ENCODE data around the gene RTCA.
A peak's percentile ranks its signal among the peaks of the same experiment; 100 is the strongest.

Gene RTCA

DNA sequence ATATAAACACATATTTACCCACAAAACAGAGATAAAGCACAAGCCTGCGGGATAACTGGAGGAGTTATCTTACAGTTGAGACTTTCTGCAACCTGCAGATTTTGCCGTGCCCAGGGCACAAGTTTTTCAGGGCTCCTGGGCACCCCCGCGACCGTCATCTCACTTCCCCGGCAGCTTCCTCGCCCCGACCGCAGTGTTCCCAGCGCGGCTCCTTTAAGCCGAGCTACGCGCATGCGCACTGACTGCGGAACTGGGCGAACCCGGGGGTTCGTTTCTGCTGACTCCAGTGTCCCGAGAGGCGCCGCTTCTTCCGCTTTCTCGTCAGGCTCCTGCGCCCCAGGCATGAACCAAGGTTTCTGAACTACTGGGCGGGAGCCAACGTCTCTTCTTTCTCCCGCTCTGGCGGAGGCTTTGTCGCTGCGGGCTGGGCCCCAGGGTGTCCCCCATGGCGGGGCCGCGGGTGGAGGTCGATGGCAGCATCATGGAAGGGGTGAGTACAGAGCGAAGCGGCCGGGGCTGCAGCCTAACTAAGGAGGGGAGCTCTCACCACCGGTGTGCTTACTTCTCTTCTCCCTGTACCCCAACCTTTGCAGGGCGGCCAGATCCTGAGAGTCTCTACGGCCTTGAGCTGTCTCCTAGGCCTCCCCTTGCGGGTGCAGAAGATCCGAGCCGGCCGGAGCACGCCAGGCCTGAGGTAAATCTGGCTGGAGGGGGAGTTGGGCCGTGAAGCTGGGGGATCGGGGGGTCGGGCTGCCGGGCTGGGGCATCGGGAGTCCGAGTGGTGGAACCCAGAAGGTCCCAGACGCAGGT, at the start of gene RTCA:
Gene RTCA (plus strand): TSS at position 286 of the 810 bp plus-strand sequence. CDS start 160 bp downstream, at position 446.
- no peak for TF ChIP-seq CTCF (IDR thresholded peaks at IDR 0.05; ENCODE audit: borderline replicate concordance, insufficient read depth, low read depth, low read length)
- H3K4me3 ChIP-seq (ENCODE audit: low read depth, low read length), result peak within 1 kb of the TSS; percentile 73

GRCh38 chr1:100217834-100218233, 48.2 kb upstream of the RTCA start:
- TF ChIP-seq CTCF (IDR thresholded peaks at IDR 0.05; ENCODE audit: borderline replicate concordance, insufficient read depth, low read depth, low read length), result no peak

DNA sequence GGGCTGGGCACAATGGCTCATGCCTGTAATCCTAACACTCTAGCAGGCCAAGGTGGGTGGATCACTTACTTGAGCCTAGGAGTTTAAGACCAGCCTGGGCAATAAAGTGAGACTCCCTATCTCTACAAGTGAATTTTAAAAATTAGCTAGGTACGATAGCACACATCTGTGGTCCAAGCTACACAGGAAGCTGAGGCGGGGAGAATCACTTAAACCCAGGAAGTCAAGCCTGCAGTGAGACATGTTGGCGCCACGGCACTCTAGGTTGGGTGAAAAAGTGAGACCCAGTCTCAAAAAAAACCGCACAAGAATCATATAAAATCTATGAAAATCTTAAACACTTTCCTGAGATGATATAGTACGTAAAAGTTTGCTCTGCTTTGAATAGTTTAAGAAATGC, 46.6 kb upstream of the RTCA start:
- TF ChIP-seq CTCF (IDR thresholded peaks at IDR 0.05; ENCODE audit: borderline replicate concordance, insufficient read depth, low read depth, low read length), result no peak
- H3K4me3 ChIP-seq (ENCODE audit: low read depth, low read length), result no peak overlapping the region

More at GRCh38 chr1:100217834-100218233, 48.2 kb upstream of the RTCA start:
- no peak overlapping the region for H3K4me3 ChIP-seq (ENCODE audit: low read depth, low read length)

DNA sequence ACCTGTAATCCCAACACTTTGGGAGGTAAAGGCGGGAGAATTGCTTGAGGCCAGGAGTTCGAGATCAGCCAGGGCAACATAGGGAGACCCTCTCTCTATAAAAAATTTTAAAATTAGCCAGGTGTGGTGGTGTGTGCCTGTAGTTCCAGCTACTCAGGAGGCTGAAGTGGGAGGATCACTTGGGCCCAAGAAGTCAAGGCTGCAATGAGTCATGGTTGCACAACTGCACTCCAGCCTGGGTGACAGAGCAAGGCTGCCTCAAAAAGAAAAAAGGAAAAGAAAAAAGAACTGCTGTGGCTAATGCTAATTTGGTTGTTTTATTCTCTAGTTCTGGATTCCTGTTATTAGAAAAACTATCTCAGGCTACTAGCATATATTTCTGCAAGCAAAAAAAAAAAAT, 46.1 kb upstream of the RTCA start:
- no peak overlapping the region for H3K4me3 ChIP-seq (ENCODE audit: low read depth, low read length)

GRCh38 chr1:100222428-100222827, 43.6 kb upstream of the RTCA start:
- no peak overlapping the region for H3K4me3 ChIP-seq (ENCODE audit: low read depth, low read length)
- TF ChIP-seq CTCF (IDR thresholded peaks at IDR 0.05; ENCODE audit: borderline replicate concordance, insufficient read depth, low read depth, low read length), result no peak

More for the DNA sequence above, 46.1 kb upstream of the RTCA start:
- TF ChIP-seq CTCF (IDR thresholded peaks at IDR 0.05; ENCODE audit: borderline replicate concordance, insufficient read depth, low read depth, low read length), result no peak

- TF ChIP-seq CTCF (IDR thresholded peaks at IDR 0.05; ENCODE audit: borderline replicate concordance, insufficient read depth, low read depth, low read length), result no peak
- no peak overlapping the region for H3K4me3 ChIP-seq (ENCODE audit: low read depth, low read length)
Measured at GRCh38 chr1:100229681-100230443, 36.2 kb upstream of the RTCA start.
